NCI-H1436 (cell line): ENCODE data around the gene CEP85L.

Experiments used
- DNase-seq: peaks from one replicate; lab custom pipeline; 2025; lab: John Stamatoyannopoulos, UW

CEP85L gene

GRCh38 chr6:118577972-118578371, 73.4 kb downstream of the CEP85L start:
- DNase-seq = no peak

GRCh38 chr6:118574051-118574865, 77.1 kb downstream of the CEP85L start:
- DNase-seq = no peak

GRCh38 chr6:118571121-118571520, 80.3 kb downstream of the CEP85L start:
- no peak for DNase-seq

GRCh38 chr6:118569498-118569897, 81.9 kb downstream of the CEP85L start:
- no peak for DNase-seq

GRCh38 chr6:118567974-118568373, 83.4 kb downstream of the CEP85L start:
- DNase-seq = no peak

- DNase-seq = peak; percentile 65
These were observed 86.0 kb downstream of the CEP85L start for GRCh38 chr6:118565311-118565960.

DNA sequence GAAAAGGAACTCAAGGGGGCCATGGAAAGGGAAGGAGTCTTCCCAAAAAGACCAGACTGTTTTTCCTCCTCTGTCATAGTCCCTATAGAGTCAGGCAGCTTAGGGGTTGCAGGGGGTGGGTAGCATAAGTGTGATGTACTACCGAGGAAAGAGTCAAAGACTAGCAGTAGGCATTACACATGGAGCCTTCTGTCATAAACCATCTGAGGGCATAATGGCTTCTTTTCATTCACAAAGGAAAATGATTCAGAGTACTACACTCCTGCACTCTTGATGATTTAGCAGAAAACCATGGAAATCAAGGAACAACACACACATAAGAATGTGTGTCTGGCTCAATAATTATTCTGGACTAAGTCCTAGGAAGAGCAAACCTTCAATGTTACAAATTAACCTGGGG, 88.4 kb downstream of the CEP85L start:
- no peak for DNase-seq

GRCh38 chr6:118562248-118562647, 89.1 kb downstream of the CEP85L start:
- no peak for DNase-seq

DNA sequence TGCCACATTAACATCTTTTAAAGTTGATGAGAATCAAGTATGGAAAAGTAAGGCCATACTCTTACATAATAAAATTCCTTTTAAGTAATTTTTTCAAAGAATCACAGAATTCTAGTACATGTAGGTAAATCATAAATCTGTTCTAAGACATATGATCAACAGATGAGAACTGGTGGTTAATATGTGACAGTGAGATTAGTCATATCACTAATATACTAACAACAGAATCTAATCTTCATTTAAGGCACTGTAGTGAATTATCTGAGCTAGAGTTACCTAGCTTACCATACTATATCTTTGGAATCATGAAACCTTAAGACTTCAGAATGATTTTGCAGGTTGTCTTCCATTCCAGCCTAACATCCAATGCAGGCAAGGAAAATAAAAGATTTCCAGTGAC, 91.7 kb downstream of the CEP85L start:
- no peak for DNase-seq

DNA sequence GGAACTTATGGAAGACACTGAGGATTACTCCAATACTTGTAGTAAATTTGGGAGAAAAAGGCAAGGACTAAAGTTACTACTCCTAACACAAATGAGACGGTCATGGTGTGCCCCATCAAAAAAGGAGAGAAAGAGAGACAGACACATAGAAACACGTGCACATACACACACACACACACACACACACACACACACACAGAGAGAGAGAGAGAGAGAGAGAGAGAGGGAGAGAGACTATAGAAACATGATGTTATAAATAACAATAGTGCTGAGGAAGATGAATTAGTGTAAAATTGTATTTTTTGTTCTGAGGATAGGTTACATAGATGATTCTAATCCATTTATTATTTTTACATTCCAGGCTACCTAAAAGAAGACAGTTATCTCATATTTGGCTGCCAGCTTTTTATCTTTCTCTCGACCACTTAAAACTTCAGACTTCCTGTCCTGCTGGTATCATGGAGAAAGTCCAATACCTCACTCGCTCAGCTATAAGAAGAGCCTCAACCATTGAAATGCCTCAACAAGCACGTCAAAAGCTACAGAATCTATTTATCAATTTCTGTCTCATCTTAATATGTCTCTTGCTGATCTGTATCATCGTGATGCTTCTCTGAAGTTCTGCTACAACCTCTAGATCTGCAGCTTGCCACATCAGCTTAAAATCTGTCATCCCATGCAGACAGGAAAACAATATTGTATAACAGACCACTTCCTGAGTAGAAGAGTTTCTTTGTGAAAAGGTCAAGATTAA, 92.8 kb downstream of the CEP85L start:
- DNase-seq = no peak

GRCh38 chr6:118554698-118555097, 96.7 kb downstream of the CEP85L start:
- no peak for DNase-seq

- no peak for DNase-seq
These were observed 98.3 kb downstream of the CEP85L start for GRCh38 chr6:118553132-118553531.

DNA sequence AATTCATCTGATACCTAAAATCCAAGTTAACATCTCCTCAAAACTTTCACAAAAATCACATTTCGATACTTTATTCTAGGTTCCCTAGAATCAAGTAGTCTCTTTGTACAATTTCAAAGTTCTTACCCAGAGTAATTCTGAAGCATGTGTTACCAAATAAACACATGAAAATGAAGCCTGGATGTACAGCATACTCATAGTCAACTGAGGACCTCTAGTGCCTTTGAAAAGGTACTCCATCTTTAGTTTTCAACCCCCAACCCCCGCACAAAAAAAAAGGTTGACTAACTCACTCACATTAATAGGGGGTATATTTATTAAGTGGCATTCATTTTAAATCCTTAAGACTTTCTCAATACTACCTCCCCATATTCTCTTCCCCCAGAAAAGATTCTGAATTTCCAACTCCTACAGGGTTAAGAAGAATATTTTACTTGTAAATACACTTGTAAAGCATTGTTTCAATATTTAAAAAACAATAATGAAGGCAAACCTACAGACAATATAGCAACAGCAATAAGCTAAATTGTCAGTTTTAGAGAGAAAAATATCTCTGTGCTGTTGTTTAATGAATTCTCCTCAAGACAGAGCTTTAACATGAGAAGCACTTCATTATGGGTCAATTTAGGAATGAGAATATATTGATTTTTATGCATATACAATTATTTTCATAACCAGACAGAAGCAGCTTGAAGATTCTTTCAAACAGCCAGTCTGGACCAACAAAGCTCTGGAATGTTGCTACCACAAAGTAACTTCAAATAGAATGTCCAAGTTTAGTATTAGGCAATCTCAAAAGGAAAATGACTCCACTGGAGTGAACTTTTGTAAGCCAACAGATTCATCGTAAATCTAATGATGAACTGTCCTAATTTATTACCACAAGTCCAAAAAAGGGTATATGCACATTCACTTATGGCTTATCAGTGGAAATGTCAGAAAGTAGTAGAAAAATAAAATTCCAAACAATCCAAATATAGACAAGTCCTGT, 100.0 kb downstream of the CEP85L start:
- DNase-seq = peak; percentile 36

- no peak for DNase-seq
These were observed 102.8 kb downstream of the CEP85L start for GRCh38 chr6:118548613-118549012.

DNA sequence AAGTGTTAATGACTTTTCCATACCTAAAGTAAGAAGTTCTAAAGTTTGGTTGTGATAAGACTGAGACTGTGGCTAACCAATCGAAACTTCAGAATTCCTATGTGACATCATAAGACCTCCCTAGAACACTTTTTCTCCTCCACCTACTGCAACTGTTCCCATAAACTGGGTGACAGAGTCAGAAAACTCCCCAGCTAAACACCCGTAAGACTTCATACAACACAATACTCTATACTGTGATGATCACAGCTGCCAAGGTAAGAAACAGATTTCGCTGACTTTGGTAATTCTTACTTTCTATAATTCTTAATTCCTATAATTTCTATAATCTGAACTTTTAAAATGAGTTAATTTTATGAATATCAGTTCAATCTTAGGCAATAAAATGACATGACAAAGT, 103.3 kb downstream of the CEP85L start, which contains the start of gene PLN:
Gene PLN, plus strand, starts transcription at position 161 of the 400 bp plus-strand sequence. CDS start 10,626 bp downstream, outside the sequence.
- DNase-seq = no peak

- no peak for DNase-seq
These were observed 104.5 kb downstream of the CEP85L start for GRCh38 chr6:118546880-118547218.

GRCh38 chr6:118546164-118546879, 105.1 kb downstream of the CEP85L start:
- no peak for DNase-seq

DNA sequence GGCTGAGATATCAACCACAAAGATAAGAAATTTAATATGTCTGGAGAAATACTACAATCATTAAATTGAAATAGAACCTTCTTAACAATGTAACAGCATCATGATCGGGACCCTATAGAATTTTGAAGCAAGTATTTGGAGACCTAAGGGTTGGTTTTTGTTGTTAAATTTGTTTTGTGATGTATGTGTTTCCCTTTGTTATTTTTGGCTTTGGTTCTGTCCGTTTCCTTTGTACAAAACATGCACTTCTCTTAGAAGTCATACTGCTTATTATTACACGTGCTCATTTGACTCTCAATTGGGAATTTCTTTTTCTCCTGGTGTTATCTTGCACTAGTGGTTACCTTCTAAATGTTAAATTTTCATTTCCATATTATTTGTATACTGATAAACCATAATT, 107.3 kb downstream of the CEP85L start:
- DNase-seq = no peak

GRCh38 chr6:118542184-118542952, 109.0 kb downstream of the CEP85L start:
- no peak for DNase-seq

DNA sequence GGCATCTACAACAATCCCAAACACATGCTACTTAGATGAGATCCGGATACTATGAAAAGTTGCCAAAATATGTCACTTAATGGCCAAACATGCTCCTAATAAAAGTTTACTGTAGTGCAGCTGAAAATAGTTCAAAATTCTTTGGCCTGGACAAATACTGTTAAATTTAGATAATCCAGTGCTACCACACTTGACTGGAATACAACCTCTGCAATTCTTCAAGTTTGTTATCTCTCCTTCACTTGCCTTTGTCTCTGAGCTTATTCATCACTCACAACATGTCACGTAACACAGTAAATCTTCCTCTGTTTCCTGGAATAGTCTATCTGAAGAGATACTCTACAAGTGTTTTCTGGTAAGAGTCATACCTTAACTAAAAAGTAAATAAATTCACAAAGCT, 113.8 kb downstream of the CEP85L start:
- DNase-seq = no peak
